Omental fat pad (tissue), 4 donors: Measurements from ENCODE around the gene XYLT2. TPM values are rescaled to one million over a fixed set of nuclear protein-coding genes. Genes with fewer than 3 reads are reported as not detected.
A peak's percentile ranks its signal among the peaks of the same experiment; 100 is the strongest.
"Not testable (repeated sequence)": the region's sequence is repeated elsewhere in the genome, so short reads cannot be mapped to it uniquely, and the experiment has no call there.

Source experiments
- ATAC-seq: fragments of 150-250 bp; one replicate; pipeline ENCODE4 v1.9.1; 2016; ENCODE audit warnings: mild to moderate bottlenecking, moderate library complexity; ENCODE audit not compliant: low FRiP score
- DNase-seq: peaks from one replicate; pipeline ENCODE4 v3.0.0-alpha.2; 2019; ENCODE audit warnings: low spot score
- total RNA-seq, 4 donors: library from RNA; depleted of rRNA; stranded (reverse); fragments of >200 nt; gene quantifications; one replicate each; pipeline ENCODE4 v1.1.0, GENCODE V29; 2016
- TF ChIP-seq, protein P1 (sequence below), 3 donors: fragments of 450-650 bp; IDR thresholded peaks; one replicate each; pipeline ENCODE4 v1.5.1; 2016 to 2017; ENCODE audit warnings: antibody characterized with exemption in 3 of 3, mild to moderate bottlenecking in 3 of 3, moderate library complexity in 2 of 3

The XYLT2 gene
- total RNA-seq, 4 donors from 2014 or later, result 8.4 to 23.2 (median 16.5) TPM

GRCh38 chr17:50393700-50394099 lies 47.8 kb downstream of the XYLT2 start:
- TF ChIP-seq, protein P1, sequence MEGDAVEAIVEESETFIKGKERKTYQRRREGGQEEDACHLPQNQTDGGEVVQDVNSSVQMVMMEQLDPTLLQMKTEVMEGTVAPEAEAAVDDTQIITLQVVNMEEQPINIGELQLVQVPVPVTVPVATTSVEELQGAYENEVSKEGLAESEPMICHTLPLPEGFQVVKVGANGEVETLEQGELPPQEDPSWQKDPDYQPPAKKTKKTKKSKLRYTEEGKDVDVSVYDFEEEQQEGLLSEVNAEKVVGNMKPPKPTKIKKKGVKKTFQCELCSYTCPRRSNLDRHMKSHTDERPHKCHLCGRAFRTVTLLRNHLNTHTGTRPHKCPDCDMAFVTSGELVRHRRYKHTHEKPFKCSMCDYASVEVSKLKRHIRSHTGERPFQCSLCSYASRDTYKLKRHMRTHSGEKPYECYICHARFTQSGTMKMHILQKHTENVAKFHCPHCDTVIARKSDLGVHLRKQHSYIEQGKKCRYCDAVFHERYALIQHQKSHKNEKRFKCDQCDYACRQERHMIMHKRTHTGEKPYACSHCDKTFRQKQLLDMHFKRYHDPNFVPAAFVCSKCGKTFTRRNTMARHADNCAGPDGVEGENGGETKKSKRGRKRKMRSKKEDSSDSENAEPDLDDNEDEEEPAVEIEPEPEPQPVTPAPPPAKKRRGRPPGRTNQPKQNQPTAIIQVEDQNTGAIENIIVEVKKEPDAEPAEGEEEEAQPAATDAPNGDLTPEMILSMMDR (IDR thresholded peaks at IDR 0.05), result no peak
- DNase-seq, result no peak
- ATAC-seq, result no peak

DNA sequence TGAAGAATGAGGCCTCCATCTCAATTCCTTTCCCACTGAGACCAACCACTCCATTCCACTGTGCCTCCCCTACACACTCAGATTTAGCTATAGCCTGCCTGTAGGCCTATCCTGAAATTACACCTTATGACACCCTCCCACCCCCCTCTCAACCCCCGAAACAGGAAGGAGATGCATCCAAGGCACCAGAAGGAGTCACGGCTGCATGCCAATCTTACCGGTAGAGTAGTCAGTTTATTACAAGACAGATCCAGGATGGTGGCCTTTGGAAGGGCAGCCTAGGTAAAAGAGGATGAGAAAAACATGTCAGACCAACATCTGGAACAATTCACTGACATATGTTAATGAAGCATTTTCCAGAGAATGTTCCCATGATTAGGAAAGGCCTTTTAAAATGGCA lies 48.8 kb downstream of the XYLT2 start:
- ATAC-seq, result no peak
- TF ChIP-seq, protein P1 (IDR thresholded peaks at IDR 0.05), result no peak
- DNase-seq, result no peak

DNA sequence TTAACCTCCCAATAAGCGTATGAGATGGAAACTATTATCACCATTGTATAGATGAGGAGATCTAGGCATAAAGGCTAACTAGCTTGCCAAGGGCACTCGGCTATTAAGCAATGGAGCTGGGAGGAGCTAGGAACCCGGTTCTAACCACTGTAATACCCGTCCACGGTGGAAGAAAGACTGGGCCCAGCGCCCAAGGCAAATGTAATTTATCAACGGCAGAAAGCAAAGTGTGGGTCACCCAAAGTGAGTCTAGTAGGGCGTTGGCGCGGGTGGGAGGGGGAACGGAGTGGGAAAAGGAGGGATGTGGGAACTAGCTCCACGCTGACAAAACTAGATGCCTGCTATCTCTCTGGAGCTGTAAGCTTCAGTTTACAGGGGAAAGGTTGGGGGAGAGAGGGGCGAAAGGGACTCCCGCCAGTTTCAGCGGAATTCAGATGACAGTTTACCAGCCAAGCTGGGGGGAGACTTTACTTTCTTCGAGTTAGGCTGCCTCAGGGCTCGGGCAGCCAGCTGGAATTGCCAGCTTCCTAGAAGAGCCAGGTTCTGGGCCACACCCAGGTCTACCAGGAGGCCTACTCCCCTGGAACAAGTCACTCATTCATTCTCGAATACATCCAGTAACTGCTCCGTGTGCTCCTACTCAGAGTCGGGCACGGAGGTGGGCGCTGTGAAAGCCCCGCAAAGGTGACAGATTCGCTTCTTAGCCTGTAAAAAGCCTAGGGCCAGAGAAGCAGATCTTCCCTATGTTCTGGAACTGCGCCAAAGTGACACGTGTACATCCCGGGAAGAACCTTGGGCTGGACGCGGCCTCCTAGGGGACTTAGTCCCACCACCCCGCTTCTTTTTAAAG lies 50.6 kb downstream of the XYLT2 start:
- peak; percentile 36 for DNase-seq
- peak; percentile 80 for ATAC-seq
- TF ChIP-seq, protein P1 (IDR thresholded peaks at IDR 0.05), result no peak

DNA sequence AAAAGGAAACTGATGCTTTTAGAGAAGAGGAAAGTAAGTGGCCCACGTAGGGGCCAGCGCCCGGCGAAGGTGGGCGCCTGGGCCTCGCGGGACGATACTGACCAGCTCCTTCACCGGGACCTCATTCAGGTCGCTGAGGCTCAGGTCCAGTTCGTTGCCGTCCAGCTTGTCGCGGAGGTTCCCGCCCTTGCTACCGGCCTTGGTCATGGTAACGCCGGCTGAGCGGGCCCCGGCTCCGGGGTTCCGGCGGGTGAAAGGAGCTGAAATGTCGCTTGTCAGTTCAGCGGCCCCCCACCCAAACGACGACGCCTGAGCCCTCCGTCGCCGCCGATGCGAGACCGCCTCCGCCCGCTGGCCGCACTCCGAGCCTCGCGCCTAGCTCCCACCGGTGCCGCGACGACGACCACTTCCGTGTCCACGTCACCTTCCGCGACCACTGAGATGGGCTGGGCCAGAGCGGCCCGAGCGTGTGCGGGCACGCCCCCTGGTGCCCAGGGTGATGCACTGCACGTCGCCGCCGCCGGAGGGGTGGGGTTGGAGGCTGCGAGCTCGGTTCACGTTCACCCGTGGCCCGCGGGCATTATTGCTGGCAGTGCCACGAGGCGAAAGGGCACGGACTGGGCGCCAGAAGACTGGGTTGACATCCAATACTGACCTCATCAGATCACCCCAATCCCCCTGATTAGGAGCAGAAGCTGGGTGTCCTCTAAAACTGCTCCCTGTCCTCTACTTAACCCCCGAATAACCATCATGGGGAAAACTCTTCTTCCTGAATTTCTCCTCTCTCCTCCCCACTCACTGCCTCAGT lies 51.4 kb downstream of the XYLT2 start, which contains the start of gene LRRC59:
Gene LRRC59, minus strand, starts transcription at position 413 of the 808 bp plus-strand sequence. Its CDS starts 206 bp downstream, at position 207.
- ATAC-seq, result peak; percentile 97

DNA sequence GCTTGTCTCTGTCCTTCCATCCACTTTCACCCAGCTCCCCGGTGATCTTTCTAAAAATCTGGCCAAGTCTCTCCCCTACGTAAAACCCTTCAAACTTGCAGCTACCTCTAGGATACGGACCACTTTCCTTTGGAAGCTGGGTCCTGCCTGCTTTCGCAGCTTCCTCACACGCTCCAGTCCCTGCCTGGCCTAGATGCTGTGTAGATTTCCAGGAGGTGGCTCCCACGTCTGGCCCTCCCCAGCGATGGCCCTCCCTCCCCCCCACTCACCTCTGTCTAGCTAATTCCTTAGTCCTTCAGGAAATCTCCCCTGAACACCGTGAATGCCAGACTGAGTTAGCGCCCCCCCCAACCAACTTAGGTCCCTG lies 52.0 kb downstream of the XYLT2 start:
- TF ChIP-seq, protein P1 (IDR thresholded peaks at IDR 0.05), result no peak

More for the DNA sequence above, 51.4 kb downstream of the XYLT2 start, which contains the start of gene LRRC59:
- peak; percentile 81 for DNase-seq
- TF ChIP-seq, protein P1 (IDR thresholded peaks at IDR 0.05), result peak in 2 of 3 donors; percentile 40 to 79

GRCh38 chr17:50398672-50399071 lies 52.7 kb downstream of the XYLT2 start:
- ATAC-seq, result not testable (repeated sequence)

More for the DNA sequence above, 52.0 kb downstream of the XYLT2 start:
- DNase-seq (no peak), ATAC-seq (no peak)

GRCh38 chr17:50399591-50399990 lies 53.7 kb downstream of the XYLT2 start:
- ATAC-seq, DNase-seq: not testable (repeated sequence)

More at GRCh38 chr17:50398672-50399071, 52.7 kb downstream of the XYLT2 start:
- not testable (repeated sequence) for DNase-seq

DNA sequence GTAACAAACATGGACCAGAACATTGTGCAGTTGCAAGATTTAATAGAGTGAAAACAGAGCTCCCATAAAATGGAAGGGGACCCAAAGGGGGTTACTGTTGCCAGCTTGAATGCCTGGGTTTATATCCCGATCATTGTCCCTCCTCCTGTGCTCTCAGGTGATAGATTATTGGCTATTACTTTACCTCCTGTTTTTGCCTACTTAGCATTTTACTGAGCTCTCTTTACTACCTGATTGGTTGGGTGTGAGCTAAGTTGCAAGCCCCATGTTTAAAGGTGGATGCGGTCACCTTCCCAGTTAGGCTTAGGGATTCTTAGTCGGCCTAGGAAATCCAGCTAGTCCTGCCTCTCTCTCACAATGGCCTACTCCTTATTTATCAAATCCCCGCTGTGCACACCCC lies 59.4 kb downstream of the XYLT2 start:
- not testable (repeated sequence) for ATAC-seq, DNase-seq
